Astrocyte (in vitro differentiated cells and primary cell): ENCODE data around the gene LARGE1. TPM values are rescaled to one million over a fixed set of nuclear protein-coding genes. Genes with fewer than 3 reads are reported as not detected.

Experiments used
- DNase-seq: peaks from one replicate; pipeline ENCODE4 v3.0.0-alpha.2; 2010; ENCODE audit warnings: low read depth
- FAIRE-seq: peaks from 2 replicates; lab custom pipeline; 2011; peaks lifted over from hg19 to GRCh38; lab: Jason Lieb, UNC
- H2AFZ ChIP-seq: 2 replicates; pipeline ENCODE4 v1.6.0; 2012; ENCODE audit warnings: low read depth, low read length, inconsistent platforms
- H3K27ac ChIP-seq: 2 replicates; pipeline ENCODE4 v1.5.1; 2011; ENCODE audit warnings: low read depth, low read length, inconsistent platforms
- H3K27me3 ChIP-seq: 2 replicates; pipeline ENCODE4 v1.6.0; 2011; ENCODE audit warnings: low read length, inconsistent platforms; ENCODE audit not compliant: insufficient read depth
- H3K36me3 ChIP-seq: 2 replicates; pipeline ENCODE4 v1.5.1; 2011; ENCODE audit warnings: low read length, inconsistent platforms; ENCODE audit not compliant: insufficient read depth
- H3K4me1 ChIP-seq: 2 replicates; pipeline ENCODE4 v1.5.1; 2011; ENCODE audit warnings: low read length, inconsistent platforms; ENCODE audit not compliant: insufficient read depth
- H3K4me2 ChIP-seq: 2 replicates; pipeline ENCODE4 v1.6.0; 2012; ENCODE audit warnings: low read length, inconsistent platforms
- H3K4me3 ChIP-seq: 2 replicates; pipeline ENCODE4 v1.5.1; 2011; ENCODE audit warnings: low read depth, mild to moderate bottlenecking, low read length, inconsistent platforms; ENCODE audit not compliant: insufficient read depth
- H3K79me2 ChIP-seq: 2 replicates; pipeline ENCODE4 v1.6.0; 2012; ENCODE audit warnings: mild to moderate bottlenecking, low read length, inconsistent platforms; ENCODE audit not compliant: insufficient read depth
- H3K9ac ChIP-seq: 2 replicates; pipeline ENCODE4 v1.6.0; 2012; ENCODE audit warnings: mild to moderate bottlenecking, low read length, inconsistent platforms
- H3K9me3 ChIP-seq: 2 replicates; pipeline ENCODE4 v1.5.1; 2012; ENCODE audit warnings: low read depth, mild to moderate bottlenecking, low read length, inconsistent platforms; ENCODE audit not compliant: insufficient read depth
- H4K20me1 ChIP-seq: 2 replicates; pipeline ENCODE4 v1.6.0; 2012; ENCODE audit warnings: low read length, inconsistent platforms; ENCODE audit not compliant: insufficient read depth
- H3K27ac Mint-ChIP-seq: one replicate; pipeline ENCODE4 v1.8.0; 2021; ENCODE audit warnings: mild to moderate bottlenecking, mixed read lengths; ENCODE audit not compliant: unreplicated experiment
- H3K27me3 Mint-ChIP-seq: one replicate; pipeline ENCODE4 v1.8.0; 2021; ENCODE audit warnings: low read depth, mixed read lengths; ENCODE audit not compliant: unreplicated experiment
- H3K36me3 Mint-ChIP-seq: one replicate; pipeline ENCODE4 v1.8.0; 2021; ENCODE audit warnings: low read depth, mixed read lengths; ENCODE audit not compliant: unreplicated experiment
- H3K4me1 Mint-ChIP-seq: one replicate; pipeline ENCODE4 v1.8.0; 2021; ENCODE audit warnings: low read depth, mixed read lengths; ENCODE audit not compliant: unreplicated experiment
- H3K4me3 Mint-ChIP-seq: one replicate; pipeline ENCODE4 v1.8.0; 2021; ENCODE audit warnings: mild to moderate bottlenecking, moderate library complexity, mixed read lengths; ENCODE audit not compliant: unreplicated experiment
- H3K9me3 Mint-ChIP-seq: one replicate; pipeline ENCODE4 v1.8.0; 2021; ENCODE audit warnings: mild to moderate bottlenecking, mixed read lengths; ENCODE audit not compliant: unreplicated experiment
- EZH2 ChIP-seq: IDR thresholded peaks from 2 replicates; pipeline ENCODE4 v1.6.1; 2012; ENCODE audit warnings: mild to moderate bottlenecking, low read length, inconsistent platforms; ENCODE audit not compliant: insufficient read depth
- total RNA-seq: library from RNA; stranded (reverse); gene quantifications from 2 replicates; pipeline ENCODE4 v1.2.1, GENCODE V29; 2021
- TF ChIP-seq, protein P1 (sequence below): IDR thresholded peaks from 2 replicates; pipeline ENCODE4 v1.5.1; 2011; ENCODE audit warnings: low read depth, mild to moderate bottlenecking, inconsistent platforms, low read length, moderate library complexity; ENCODE audit not compliant: insufficient read depth

LARGE1 gene
- total RNA-seq, 1 donor from 2014 or later = 92.6 TPM

DNA sequence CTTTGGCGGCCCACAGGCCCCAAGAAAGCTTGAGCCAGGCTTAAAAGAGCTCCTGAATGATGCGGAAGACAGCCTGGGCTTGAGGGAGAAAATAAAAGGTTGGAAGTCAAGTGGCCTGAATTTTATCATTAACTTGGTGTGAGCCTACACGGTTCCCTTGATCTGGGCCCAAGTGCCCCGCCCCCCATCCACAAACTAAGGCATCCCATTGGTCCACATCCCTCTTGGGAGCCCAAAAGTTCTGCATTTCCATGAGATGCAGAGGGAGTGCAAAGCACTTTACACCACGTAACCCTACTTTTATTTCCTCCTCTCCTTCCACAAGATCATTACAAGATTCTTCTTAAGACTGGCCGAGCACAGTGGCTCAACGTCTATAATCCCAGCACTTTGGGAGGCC lies 22.2 kb downstream of the LARGE1 start:
- DNase-seq (no peak), FAIRE-seq (no peak)
- Histone ChIP-seq H3K79me2 (peaks cover 35% of the 10 kb centered on the region), H3K4me1 (no peaks in the 10 kb centered on the region), H4K20me1 (peaks cover 68% of the 10 kb centered on the region), H3K4me3 (no peak overlapping the region), H3K9me3 (no peaks in the 10 kb centered on the region), H3K9ac (no peak overlapping the region), H3K27ac (no peak overlapping the region), H3K36me3 (no peaks in the 10 kb centered on the region), H2AFZ (no peak overlapping the region), H3K27me3 (no peaks in the 10 kb centered on the region), H3K4me2 (no peak overlapping the region)
- peaks cover 21% of the 10 kb centered on the region for H3K36me3 Mint-ChIP-seq
- no peak overlapping the region for H3K4me3 Mint-ChIP-seq
- TF ChIP-seq, protein P1, sequence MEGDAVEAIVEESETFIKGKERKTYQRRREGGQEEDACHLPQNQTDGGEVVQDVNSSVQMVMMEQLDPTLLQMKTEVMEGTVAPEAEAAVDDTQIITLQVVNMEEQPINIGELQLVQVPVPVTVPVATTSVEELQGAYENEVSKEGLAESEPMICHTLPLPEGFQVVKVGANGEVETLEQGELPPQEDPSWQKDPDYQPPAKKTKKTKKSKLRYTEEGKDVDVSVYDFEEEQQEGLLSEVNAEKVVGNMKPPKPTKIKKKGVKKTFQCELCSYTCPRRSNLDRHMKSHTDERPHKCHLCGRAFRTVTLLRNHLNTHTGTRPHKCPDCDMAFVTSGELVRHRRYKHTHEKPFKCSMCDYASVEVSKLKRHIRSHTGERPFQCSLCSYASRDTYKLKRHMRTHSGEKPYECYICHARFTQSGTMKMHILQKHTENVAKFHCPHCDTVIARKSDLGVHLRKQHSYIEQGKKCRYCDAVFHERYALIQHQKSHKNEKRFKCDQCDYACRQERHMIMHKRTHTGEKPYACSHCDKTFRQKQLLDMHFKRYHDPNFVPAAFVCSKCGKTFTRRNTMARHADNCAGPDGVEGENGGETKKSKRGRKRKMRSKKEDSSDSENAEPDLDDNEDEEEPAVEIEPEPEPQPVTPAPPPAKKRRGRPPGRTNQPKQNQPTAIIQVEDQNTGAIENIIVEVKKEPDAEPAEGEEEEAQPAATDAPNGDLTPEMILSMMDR = no peak
- TF ChIP-seq EZH2 = no peak
- peaks cover 23% of the 10 kb centered on the region for H3K4me1 Mint-ChIP-seq
- H3K9me3 Mint-ChIP-seq = peaks cover 5% of the 10 kb centered on the region
- H3K27ac Mint-ChIP-seq = peak overlapping the region; percentile 73
- no peaks in the 10 kb centered on the region for H3K27me3 Mint-ChIP-seq

GRCh38 chr22:33897448-33897835 lies 22.8 kb downstream of the LARGE1 start:
- H3K4me2 ChIP-seq = no peak overlapping the region
- no peak overlapping the region for H3K4me3 ChIP-seq
- Mint-ChIP-seq H3K27ac (peak overlapping the region; percentile 68), H3K9me3 (peaks cover 5% of the 10 kb centered on the region), H3K36me3 (peaks cover 21% of the 10 kb centered on the region), H3K4me3 (no peak overlapping the region), H3K4me1 (peaks cover 23% of the 10 kb centered on the region), H3K27me3 (no peaks in the 10 kb centered on the region)
- FAIRE-seq (no peak), DNase-seq (no peak)
- no peak for TF ChIP-seq EZH2
- TF ChIP-seq, protein P1 = no peak
- H3K36me3 ChIP-seq = no peaks in the 10 kb centered on the region
- H3K27me3 ChIP-seq = no peaks in the 10 kb centered on the region
- H3K9me3 ChIP-seq = no peaks in the 10 kb centered on the region
- H2AFZ ChIP-seq = no peak overlapping the region
- no peak overlapping the region for H3K27ac ChIP-seq
- H4K20me1 ChIP-seq = peaks cover 71% of the 10 kb centered on the region
- no peak overlapping the region for H3K9ac ChIP-seq
- H3K79me2 ChIP-seq = peaks cover 35% of the 10 kb centered on the region
- H3K4me1 ChIP-seq = no peaks in the 10 kb centered on the region

DNA sequence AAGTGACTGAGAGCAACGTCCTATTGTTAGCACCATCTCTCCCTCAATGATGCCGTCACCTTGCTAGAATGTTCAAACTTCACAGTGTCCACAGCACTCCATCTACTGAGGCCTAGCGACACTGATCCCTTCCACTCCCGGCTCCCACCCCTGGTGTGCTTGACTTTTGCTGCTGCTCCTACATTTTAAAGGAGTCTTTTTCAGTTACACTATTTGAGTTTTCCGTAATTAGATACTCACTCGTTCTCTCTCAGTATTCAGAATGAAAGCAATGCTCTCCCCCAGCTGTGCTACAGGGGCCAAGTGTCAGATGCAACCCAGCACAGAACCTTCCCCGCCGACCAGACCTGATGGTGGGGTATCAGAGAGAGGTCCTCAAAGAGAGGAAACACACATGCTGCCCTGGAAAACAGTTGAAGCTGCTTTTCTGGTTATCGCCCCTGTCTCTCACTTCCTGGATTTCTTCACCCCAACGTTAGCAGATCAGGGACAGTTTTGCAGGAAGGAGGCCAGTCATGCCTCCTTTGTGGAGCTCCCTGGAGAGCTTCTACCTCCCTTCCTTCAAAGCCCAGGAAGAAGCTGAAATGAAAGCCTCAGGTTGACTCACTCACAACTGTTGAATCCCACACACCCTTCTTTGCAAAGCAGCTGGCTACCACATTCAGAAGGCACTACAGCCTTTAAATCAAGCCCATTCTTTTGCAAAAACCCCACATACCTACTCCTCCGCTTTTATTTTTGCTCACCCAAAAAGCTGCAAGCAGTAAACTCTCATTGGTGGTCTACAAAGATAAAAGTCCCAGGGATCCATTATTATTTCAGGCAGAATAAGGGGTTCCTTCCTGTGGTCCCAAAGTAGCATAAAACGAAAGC lies 23.5 kb downstream of the LARGE1 start:
- H2AFZ ChIP-seq = no peak overlapping the region
- no peaks in the 10 kb centered on the region for H3K27me3 ChIP-seq
- no peaks in the 10 kb centered on the region for H3K4me1 ChIP-seq
- Mint-ChIP-seq H3K27me3 (no peaks in the 10 kb centered on the region), H3K27ac (peak overlapping the region; percentile 68), H3K9me3 (peaks cover 5% of the 10 kb centered on the region), H3K36me3 (peaks cover 18% of the 10 kb centered on the region), H3K4me1 (peaks cover 23% of the 10 kb centered on the region), H3K4me3 (peak overlapping the region; percentile 22)
- no peak overlapping the region for H3K4me3 ChIP-seq
- FAIRE-seq (no peak), DNase-seq (no peak)
- H4K20me1 ChIP-seq = peaks cover 72% of the 10 kb centered on the region
- TF ChIP-seq, protein P1 = no peak
- no peaks in the 10 kb centered on the region for H3K9me3 ChIP-seq
- H3K36me3 ChIP-seq = no peaks in the 10 kb centered on the region
- H3K79me2 ChIP-seq = peaks cover 33% of the 10 kb centered on the region
- no peak overlapping the region for H3K9ac ChIP-seq
- H3K4me2 ChIP-seq = no peak overlapping the region
- no peak overlapping the region for H3K27ac ChIP-seq
